Endothelial cell (in vitro differentiated cells): Measurements from ENCODE around the gene RFX8. TPM values are rescaled to one million over a fixed set of nuclear protein-coding genes. Genes with fewer than 3 reads are reported as not detected.
A peak's percentile ranks its signal among the peaks of the same experiment; 100 is the strongest.

ENCODE experiments used
- DNase-seq: peaks from one replicate; pipeline ENCODE4 v3.0.0; 2021; ENCODE audit warnings: low spot score
- H3K27ac Mint-ChIP-seq: one replicate; pipeline ENCODE4 v1.8.0; 2021; ENCODE audit warnings: mixed read lengths, inconsistent platforms; ENCODE audit not compliant: unreplicated experiment
- H3K27me3 Mint-ChIP-seq: one replicate; pipeline ENCODE4 v1.8.0; 2021; ENCODE audit warnings: mild to moderate bottlenecking, moderate library complexity, mixed read lengths, inconsistent platforms; ENCODE audit not compliant: unreplicated experiment
- H3K36me3 Mint-ChIP-seq: one replicate; pipeline ENCODE4 v1.8.0; 2021; ENCODE audit warnings: mild to moderate bottlenecking, low read depth, mixed read lengths, inconsistent platforms; ENCODE audit not compliant: unreplicated experiment
- H3K4me1 Mint-ChIP-seq: one replicate; pipeline ENCODE4 v1.8.0; 2021; ENCODE audit warnings: mild to moderate bottlenecking, mixed read lengths, inconsistent platforms; ENCODE audit not compliant: unreplicated experiment
- H3K4me3 Mint-ChIP-seq: one replicate; pipeline ENCODE4 v1.8.0; 2021; ENCODE audit warnings: mild to moderate bottlenecking, mixed read lengths, inconsistent platforms; ENCODE audit not compliant: unreplicated experiment
- H3K9me3 Mint-ChIP-seq: one replicate; pipeline ENCODE4 v1.8.0; 2021; ENCODE audit warnings: mixed read lengths, inconsistent platforms; ENCODE audit not compliant: unreplicated experiment
- CTCF ChIP-seq: fragments of 200-600 bp; sonication (generic); IDR thresholded peaks from one replicate; pipeline ENCODE4 v1.5.0; 2021; ENCODE audit warnings: antibody characterized with exemption; ENCODE audit not compliant: unreplicated experiment
- total RNA-seq: library from RNA; stranded (reverse); fragmentation: NEBNext Ultra II Directional; extraction: Animal tissue kit (Norgen Biotek cat#: 25700); gene quantifications from one replicate; pipeline ENCODE4 v1.2.1, GENCODE V29; 2021; ENCODE audit not compliant: unreplicated experiment

The RFX8 gene
- total RNA-seq, 1 donor from 2014 or later, result 5.0 TPM

GRCh38 chr2:101427240-101427639 lies 47.7 kb downstream of the RFX8 start:
- no peaks in the 10 kb centered on the region for H3K9me3 Mint-ChIP-seq
- no peak overlapping the region for H3K27ac Mint-ChIP-seq

GRCh38 chr2:101426822-101427221 lies 48.1 kb downstream of the RFX8 start:
- Mint-ChIP-seq H3K4me3 (no peak overlapping the region), H3K27ac (peak overlapping the region; percentile 36), H3K36me3 (peaks cover 4% of the 10 kb centered on the region), H3K9me3 (no peaks in the 10 kb centered on the region), H3K27me3 (no peaks in the 10 kb centered on the region), H3K4me1 (no peaks in the 10 kb centered on the region)
- no peak for DNase-seq
- TF ChIP-seq CTCF, result no peak

More at GRCh38 chr2:101427240-101427639, 47.7 kb downstream of the RFX8 start:
- no peaks in the 10 kb centered on the region for H3K4me1 Mint-ChIP-seq
- no peak overlapping the region for H3K4me3 Mint-ChIP-seq
- TF ChIP-seq CTCF, result no peak
- DNase-seq, result no peak
- peaks cover 2% of the 10 kb centered on the region for H3K27me3 Mint-ChIP-seq
- H3K36me3 Mint-ChIP-seq, result peaks cover 4% of the 10 kb centered on the region

GRCh38 chr2:101420623-101421022 lies 54.3 kb downstream of the RFX8 start:
- Mint-ChIP-seq H3K36me3 (peaks cover 4% of the 10 kb centered on the region), H3K4me3 (peak overlapping the region; percentile 43), H3K9me3 (no peaks in the 10 kb centered on the region), H3K4me1 (no peaks in the 10 kb centered on the region), H3K27ac (no peak overlapping the region), H3K27me3 (peaks cover 2% of the 10 kb centered on the region)
- no peak for TF ChIP-seq CTCF
- no peak for DNase-seq

- Mint-ChIP-seq H3K27ac (no peak overlapping the region), H3K9me3 (no peaks in the 10 kb centered on the region), H3K4me1 (no peaks in the 10 kb centered on the region), H3K27me3 (peaks cover 2% of the 10 kb centered on the region), H3K4me3 (no peak overlapping the region), H3K36me3 (peaks cover 4% of the 10 kb centered on the region)
- TF ChIP-seq CTCF, result peak; percentile 78
- peak; percentile 62 for DNase-seq
Measured at GRCh38 chr2:101419096-101419663, 55.7 kb downstream of the RFX8 start.

GRCh38 chr2:101418460-101419095 lies 56.3 kb downstream of the RFX8 start:
- Mint-ChIP-seq H3K9me3 (no peaks in the 10 kb centered on the region), H3K27ac (no peak overlapping the region), H3K4me3 (no peak overlapping the region), H3K36me3 (peaks cover under 1% of the 10 kb centered on the region), H3K4me1 (no peaks in the 10 kb centered on the region), H3K27me3 (peaks cover 2% of the 10 kb centered on the region)
- no peak for TF ChIP-seq CTCF
- no peak for DNase-seq
